Osteocyte (in vitro differentiated cells): ENCODE measurements around the gene GREB1. TPM values are rescaled to one million over a fixed set of nuclear protein-coding genes. Genes with fewer than 3 reads are reported as not detected.

Experiments used
- DNase-seq: peaks from one replicate; pipeline ENCODE4 v3.0.0; 2021; ENCODE audit warnings: mixed read lengths; ENCODE audit not compliant: unreplicated experiment; ENCODE audit errors: extremely low spot score
- H3K27ac Mint-ChIP-seq: one replicate; pipeline ENCODE4 v1.8.0; 2021; ENCODE audit warnings: mild to moderate bottlenecking, mixed read lengths; ENCODE audit not compliant: unreplicated experiment
- H3K27me3 Mint-ChIP-seq: one replicate; pipeline ENCODE4 v1.8.0; 2021; ENCODE audit warnings: mixed read lengths; ENCODE audit not compliant: unreplicated experiment
- H3K36me3 Mint-ChIP-seq: one replicate; pipeline ENCODE4 v1.8.0; 2021; ENCODE audit warnings: mixed read lengths; ENCODE audit not compliant: unreplicated experiment
- H3K4me1 Mint-ChIP-seq: one replicate; pipeline ENCODE4 v1.8.0; 2021; ENCODE audit warnings: mixed read lengths; ENCODE audit not compliant: unreplicated experiment
- H3K4me3 Mint-ChIP-seq: one replicate; pipeline ENCODE4 v1.8.0; 2021; ENCODE audit warnings: mild to moderate bottlenecking, moderate library complexity, mixed read lengths; ENCODE audit not compliant: unreplicated experiment
- H3K9me3 Mint-ChIP-seq: one replicate; pipeline ENCODE4 v1.8.0; 2021; ENCODE audit warnings: mixed read lengths; ENCODE audit not compliant: unreplicated experiment
- total RNA-seq: library from RNA; stranded (reverse); gene quantifications from 2 replicates; pipeline ENCODE4 v1.2.1, GENCODE V29; 2021
- TF ChIP-seq, protein P1 (sequence below): fragments of 200-600 bp; sonication (generic); IDR thresholded peaks from 2 replicates; pipeline ENCODE4 v1.5.0; 2021; ENCODE audit warnings: antibody characterized with exemption, mild to moderate bottlenecking, moderate library complexity

The GREB1 gene
- total RNA-seq, 1 donor from 2014 or later, result 0.54 TPM

DNA sequence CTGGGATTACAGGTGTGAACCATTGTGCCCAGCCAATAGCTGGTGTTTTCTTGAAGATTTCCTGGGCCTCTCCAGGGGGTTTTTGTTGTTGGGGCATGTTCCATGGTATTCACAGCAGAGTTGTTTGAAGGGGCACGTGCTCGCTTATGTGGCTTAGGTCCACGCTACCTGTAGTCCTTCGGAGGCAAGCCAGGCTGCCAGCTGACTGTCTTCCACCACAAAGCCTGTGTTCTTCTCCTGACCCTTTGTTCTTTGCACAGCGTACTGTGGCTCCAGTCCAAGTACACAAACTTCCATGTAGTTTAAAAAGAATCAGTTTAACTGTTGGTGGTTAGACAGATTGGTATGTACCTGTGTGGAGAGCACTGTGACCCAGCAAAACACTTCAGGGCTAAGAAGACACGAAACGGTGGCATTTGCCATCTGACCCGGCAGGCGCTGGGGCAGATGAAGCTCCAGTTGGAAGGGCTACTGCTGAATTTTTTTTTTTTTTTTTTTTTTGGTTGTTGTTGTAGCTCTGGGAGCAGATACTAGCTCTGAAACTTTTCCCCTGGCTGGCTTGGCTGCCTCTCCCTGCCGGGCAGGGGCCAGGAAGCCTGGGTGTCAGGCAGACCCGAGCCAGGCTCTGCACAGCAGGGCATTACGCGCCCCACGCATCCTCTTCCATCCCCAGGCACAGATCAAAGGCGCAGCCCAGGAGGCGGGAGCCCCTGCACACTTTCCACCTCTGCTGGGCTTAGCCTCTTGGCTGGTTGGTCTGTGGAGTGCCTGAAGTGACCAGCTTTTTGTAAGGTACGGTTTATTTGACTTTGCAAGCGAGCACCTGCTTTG lies 5.7 kb downstream of the GREB1 start:
- no peak overlapping the region for H3K27ac Mint-ChIP-seq
- no peaks in the 10 kb centered on the region for H3K9me3 Mint-ChIP-seq
- H3K4me3 Mint-ChIP-seq, result no peak overlapping the region
- H3K4me1 Mint-ChIP-seq, result no peaks in the 10 kb centered on the region
- TF ChIP-seq, protein P1, sequence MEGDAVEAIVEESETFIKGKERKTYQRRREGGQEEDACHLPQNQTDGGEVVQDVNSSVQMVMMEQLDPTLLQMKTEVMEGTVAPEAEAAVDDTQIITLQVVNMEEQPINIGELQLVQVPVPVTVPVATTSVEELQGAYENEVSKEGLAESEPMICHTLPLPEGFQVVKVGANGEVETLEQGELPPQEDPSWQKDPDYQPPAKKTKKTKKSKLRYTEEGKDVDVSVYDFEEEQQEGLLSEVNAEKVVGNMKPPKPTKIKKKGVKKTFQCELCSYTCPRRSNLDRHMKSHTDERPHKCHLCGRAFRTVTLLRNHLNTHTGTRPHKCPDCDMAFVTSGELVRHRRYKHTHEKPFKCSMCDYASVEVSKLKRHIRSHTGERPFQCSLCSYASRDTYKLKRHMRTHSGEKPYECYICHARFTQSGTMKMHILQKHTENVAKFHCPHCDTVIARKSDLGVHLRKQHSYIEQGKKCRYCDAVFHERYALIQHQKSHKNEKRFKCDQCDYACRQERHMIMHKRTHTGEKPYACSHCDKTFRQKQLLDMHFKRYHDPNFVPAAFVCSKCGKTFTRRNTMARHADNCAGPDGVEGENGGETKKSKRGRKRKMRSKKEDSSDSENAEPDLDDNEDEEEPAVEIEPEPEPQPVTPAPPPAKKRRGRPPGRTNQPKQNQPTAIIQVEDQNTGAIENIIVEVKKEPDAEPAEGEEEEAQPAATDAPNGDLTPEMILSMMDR, result no peak
- H3K27me3 Mint-ChIP-seq, result peaks cover 69% of the 10 kb centered on the region
- peak; percentile 81 for DNase-seq
- no peaks in the 10 kb centered on the region for H3K36me3 Mint-ChIP-seq

DNA sequence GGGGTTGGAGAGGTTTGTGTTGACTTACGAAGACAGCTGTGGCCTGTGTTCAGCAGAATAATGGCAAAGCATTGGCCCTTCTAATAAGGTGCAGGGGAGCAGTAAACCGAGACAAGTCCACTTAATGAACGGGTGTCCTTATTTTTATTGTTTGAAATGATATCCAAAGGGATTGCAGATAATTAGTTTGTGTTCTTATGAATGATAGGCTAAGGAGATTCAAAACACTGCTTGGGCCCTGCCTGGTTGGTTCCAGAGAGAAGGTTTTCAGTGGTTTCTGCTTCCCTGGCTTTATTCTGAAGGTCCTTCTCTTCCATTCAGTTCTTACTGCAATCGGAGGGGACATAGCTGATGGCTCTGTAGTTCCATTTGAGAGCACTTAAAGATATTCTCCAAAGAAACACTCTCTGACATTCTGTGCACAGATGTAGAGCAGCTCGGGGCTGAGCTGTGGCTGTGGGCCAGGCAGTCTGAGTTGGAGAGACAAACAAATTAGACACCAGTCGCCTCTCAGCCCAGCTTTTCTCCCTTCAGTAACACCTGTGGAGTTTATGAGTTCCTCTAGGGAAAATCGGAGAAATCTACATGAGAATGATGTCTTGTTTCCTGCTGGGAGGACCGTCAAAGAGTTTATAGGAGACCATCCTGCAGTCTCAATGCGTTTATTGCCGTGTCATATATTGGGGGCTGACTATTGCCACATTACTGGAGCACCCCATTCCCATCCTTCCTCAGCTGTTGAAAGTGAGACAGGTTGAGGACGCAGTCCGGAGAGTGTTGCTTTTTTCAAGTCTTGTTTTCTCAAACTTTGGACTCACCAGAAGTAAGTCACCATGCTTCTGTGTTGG lies 6.5 kb downstream of the GREB1 start:
- Mint-ChIP-seq H3K36me3 (no peaks in the 10 kb centered on the region), H3K27ac (no peak overlapping the region), H3K4me3 (no peak overlapping the region), H3K9me3 (no peaks in the 10 kb centered on the region), H3K4me1 (no peaks in the 10 kb centered on the region), H3K27me3 (peaks cover 63% of the 10 kb centered on the region)
- TF ChIP-seq, protein P1, result no peak
- peak; percentile 40 for DNase-seq

DNA sequence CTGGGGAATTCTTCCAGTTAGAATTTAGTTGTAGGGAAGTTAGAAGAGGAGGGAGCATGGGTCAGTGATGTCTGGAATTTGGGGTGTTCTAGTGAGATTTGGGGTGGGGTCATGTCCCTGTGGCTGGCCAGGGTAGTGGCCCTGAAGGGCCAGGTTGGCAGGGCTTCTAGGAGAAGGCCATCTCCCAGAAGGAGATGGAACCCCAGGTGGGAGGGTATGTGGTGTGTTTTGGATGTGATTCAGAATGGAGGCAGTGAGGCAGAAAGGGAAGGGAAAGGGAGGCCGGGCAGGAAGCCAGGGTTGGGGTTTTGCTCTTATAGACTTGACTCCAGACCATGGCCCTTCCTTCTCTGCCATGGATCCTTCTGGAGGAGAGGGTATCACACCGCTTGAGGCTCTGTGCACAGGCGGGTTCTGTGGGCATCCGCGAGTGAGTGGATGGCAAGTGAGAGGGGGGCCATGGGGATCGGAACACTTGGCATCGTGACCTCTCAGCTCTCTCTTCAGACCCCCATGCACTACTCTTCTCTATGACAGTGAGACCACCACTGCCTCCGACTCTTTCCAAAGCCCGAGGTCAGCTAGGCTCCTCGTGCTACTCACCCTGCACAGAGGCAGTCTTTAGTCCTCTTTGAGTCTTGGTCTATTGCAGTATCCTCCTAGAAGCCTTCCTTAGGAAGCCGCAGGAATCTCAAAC lies 7.3 kb downstream of the GREB1 start:
- Mint-ChIP-seq H3K4me3 (no peak overlapping the region), H3K36me3 (no peaks in the 10 kb centered on the region), H3K27me3 (peaks cover 56% of the 10 kb centered on the region), H3K27ac (no peak overlapping the region), H3K9me3 (no peaks in the 10 kb centered on the region), H3K4me1 (no peaks in the 10 kb centered on the region)
- TF ChIP-seq, protein P1, result no peak
- no peak for DNase-seq

DNA sequence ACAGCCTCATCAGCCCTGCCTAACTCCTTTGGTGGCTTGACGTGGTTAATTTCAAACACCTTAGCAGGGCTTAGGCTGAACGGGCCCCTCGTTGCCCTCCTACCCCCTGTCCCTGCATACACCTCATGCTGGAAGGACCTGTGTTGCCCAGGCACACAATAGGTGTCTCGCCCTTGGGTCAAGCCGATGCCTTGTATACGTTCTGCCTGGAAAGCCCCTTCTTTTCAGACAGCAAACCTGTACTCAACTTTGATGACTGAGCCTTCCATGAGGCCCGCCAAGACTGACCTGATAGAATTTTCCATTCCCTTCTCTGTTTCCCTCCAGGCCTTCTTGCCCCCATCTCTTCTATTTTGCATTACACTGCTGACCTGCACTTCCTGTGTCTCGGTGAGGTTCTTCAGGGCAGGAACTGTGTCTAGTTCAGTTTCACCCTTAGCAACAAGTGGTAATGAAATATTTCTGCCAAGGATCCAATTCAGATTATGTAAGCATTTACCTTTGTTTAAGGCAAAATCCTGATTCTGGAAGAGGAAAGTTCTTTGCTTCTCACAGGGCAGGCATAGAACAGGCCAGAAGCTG lies 7.9 kb downstream of the GREB1 start:
- TF ChIP-seq, protein P1, result no peak
- Mint-ChIP-seq H3K36me3 (no peaks in the 10 kb centered on the region), H3K4me1 (no peaks in the 10 kb centered on the region), H3K9me3 (no peaks in the 10 kb centered on the region), H3K27ac (no peak overlapping the region), H3K27me3 (peaks cover 49% of the 10 kb centered on the region), H3K4me3 (no peak overlapping the region)
- DNase-seq, result no peak
